HepG2 (cell line): ENCODE measurements around the gene JTB. TPM values are rescaled to one million over a fixed set of nuclear protein-coding genes. Genes with fewer than 3 reads are reported as not detected.
A peak's percentile ranks its signal among the peaks of the same experiment; 100 is the strongest.

Experiments
- AGO1 ChIP-seq: fragments of 200-400 bp; formaldehyde crosslinking; IDR thresholded peaks from 2 replicates; pipeline ENCODE4 v1.6.1; 2017; ENCODE audit warnings: mild to moderate bottlenecking, low read depth, low read length, moderate library complexity; ENCODE audit not compliant: poor library complexity, severe bottlenecking
- ASH2L ChIP-seq: fragments of 300-600, 200-600 bp; sonication (generic); IDR thresholded peaks from 2 replicates; pipeline ENCODE4 v1.7.0; 2017; ENCODE audit warnings: low read depth, mild to moderate bottlenecking, moderate library complexity, mixed read lengths, low read length; ENCODE audit not compliant: insufficient read length
- CBX1 ChIP-seq: IDR thresholded peaks from one replicate; pipeline ENCODE4 v1.6.1; 2016; ENCODE audit warnings: antibody characterized with exemption, low read depth
- EHMT2 ChIP-seq: fragments of 200-600 bp; sonication (generic); IDR thresholded peaks from 2 replicates; pipeline ENCODE4 v1.7.0; 2017; ENCODE audit warnings: antibody characterized with exemption, low read depth, low read length, borderline replicate concordance
- FOXK2 ChIP-seq: fragments of 450-650 bp; IDR thresholded peaks from 2 replicates; pipeline ENCODE4 v1.6.1; 2016
- JUNB ChIP-seq: sonication (generic); formaldehyde crosslinking; IDR thresholded peaks from 2 replicates; pipeline ENCODE4 v1.8.0; 2022; ENCODE audit warnings: missing genetic modification reagents, mild to moderate bottlenecking, borderline replicate concordance
- MIXL1 ChIP-seq: IDR thresholded peaks from 2 replicates; pipeline ENCODE4 v1.6.1; 2016
- NFIB ChIP-seq: sonication (generic); formaldehyde crosslinking; IDR thresholded peaks from 2 replicates; pipeline ENCODE4 v1.9.0; 2021; ENCODE audit warnings: missing genetic modification reagents, mild to moderate bottlenecking, borderline replicate concordance
- POLR2AphosphoS5 ChIP-seq: IDR thresholded peaks from 2 replicates; pipeline ENCODE4 v1.6.1; 2012; ENCODE audit warnings: low read depth, low read length
- SMAD1 ChIP-seq: sonication (generic); formaldehyde crosslinking; IDR thresholded peaks from 2 replicates; pipeline ENCODE4 v1.4.0; 2020; ENCODE audit warnings: missing genetic modification reagents, low read depth, mild to moderate bottlenecking, borderline replicate concordance
- SMARCE1 ChIP-seq: fragments of 450-650 bp; IDR thresholded peaks from 2 replicates; pipeline ENCODE4 v1.6.1; 2017; ENCODE audit warnings: borderline replicate concordance
- TMF1 ChIP-seq: sonication (generic); formaldehyde crosslinking; IDR thresholded peaks from 2 replicates; pipeline ENCODE4 v1.8.1; 2022; ENCODE audit warnings: low read depth, missing genetic modification reagents
- ZBTB21 ChIP-seq: sonication (generic); formaldehyde crosslinking; IDR thresholded peaks from 2 replicates; pipeline ENCODE4 v1.4.0; 2020; ENCODE audit warnings: missing genetic modification reagents
- ZFAT ChIP-seq: sonication (generic); formaldehyde crosslinking; conservative IDR thresholded peaks from 2 replicates; pipeline ENCODE4 v1.8.1; 2023; ENCODE audit warnings: missing genetic modification reagents, inconsistent platforms
- ZFP36 ChIP-seq: fragments of 150-350 bp; IDR thresholded peaks from 2 replicates; pipeline ENCODE4 v1.6.1; 2018; ENCODE audit warnings: borderline replicate concordance, low read length, low read depth; ENCODE audit not compliant: partially characterized antibody
- ZNF143 ChIP-seq: sonication (generic); formaldehyde crosslinking; IDR thresholded peaks from 2 replicates; pipeline ENCODE4 v1.4.0; 2020; ENCODE audit warnings: missing genetic modification reagents
- ZNF17 ChIP-seq: sonication (generic); formaldehyde crosslinking; IDR thresholded peaks from 2 replicates; pipeline ENCODE4 v1.5.0; 2020; ENCODE audit warnings: mild to moderate bottlenecking, missing genetic modification reagents
- ZNF557 ChIP-seq: sonication (generic); formaldehyde crosslinking; IDR thresholded peaks from 2 replicates; pipeline ENCODE4 v1.4.0; 2020; ENCODE audit warnings: missing genetic modification reagents
- ZNF567 ChIP-seq: sonication (generic); formaldehyde crosslinking; IDR thresholded peaks from 2 replicates; pipeline ENCODE4 v1.8.1; 2023; ENCODE audit warnings: mild to moderate bottlenecking, missing genetic modification reagents, borderline replicate concordance
- polyA plus RNA-seq, 8 experiments: library from polyadenylated mRNA; depleted of rRNA in 3 of 8; stranded (reverse) in 7 of 8; unstranded in 1 of 8; fragments of >200 nt; fragmentation: Illumina TruSeq in 4 of 8; extraction: Trizol in 4 of 8; gene quantifications; 2 replicates each; pipeline versions ENCODE4 v1.2.1 to v1.2.3, GENCODE V29; 2011 to 2016; ENCODE audit warnings: low read depth in 4 of 8, missing spikeins in 1 of 8, mixed read lengths in 1 of 8; ENCODE audit not compliant: insufficient read depth in 1 of 8
- total RNA-seq, 5 experiments: library from RNA; depleted of rRNA; stranded (reverse); fragments of >200 nt; fragmentation: Illumina TruSeq; extraction: Trizol; gene quantifications; 2 replicates each; pipeline ENCODE4 v1.2.3, GENCODE V29; 2016; ENCODE audit warnings: low read depth in 1 of 5
- TF ChIP-seq, protein P1 (sequence below): sonication (generic); formaldehyde crosslinking; IDR thresholded peaks from 2 replicates; pipeline ENCODE4 v1.4.0; 2020; ENCODE audit warnings: missing genetic modification reagents
- TF ChIP-seq, protein P2 (sequence below): sonication (generic); formaldehyde crosslinking; conservative IDR thresholded peaks from 2 replicates; pipeline ENCODE4 v1.4.0; 2020; ENCODE audit warnings: missing genetic modification reagents
- TF ChIP-seq, protein P3 (sequence below): IDR thresholded peaks from 2 replicates; pipeline ENCODE4 v1.6.1; 2012; ENCODE audit warnings: low read depth, low read length, improper control_type of control experiment

The JTB gene
- total and polyA plus RNA-seq, 2 of the 13 experiments (the other 11 are each of a cell fraction or from before 2014, with no cell fraction given): 96.7 to 99.2 TPM

DNA sequence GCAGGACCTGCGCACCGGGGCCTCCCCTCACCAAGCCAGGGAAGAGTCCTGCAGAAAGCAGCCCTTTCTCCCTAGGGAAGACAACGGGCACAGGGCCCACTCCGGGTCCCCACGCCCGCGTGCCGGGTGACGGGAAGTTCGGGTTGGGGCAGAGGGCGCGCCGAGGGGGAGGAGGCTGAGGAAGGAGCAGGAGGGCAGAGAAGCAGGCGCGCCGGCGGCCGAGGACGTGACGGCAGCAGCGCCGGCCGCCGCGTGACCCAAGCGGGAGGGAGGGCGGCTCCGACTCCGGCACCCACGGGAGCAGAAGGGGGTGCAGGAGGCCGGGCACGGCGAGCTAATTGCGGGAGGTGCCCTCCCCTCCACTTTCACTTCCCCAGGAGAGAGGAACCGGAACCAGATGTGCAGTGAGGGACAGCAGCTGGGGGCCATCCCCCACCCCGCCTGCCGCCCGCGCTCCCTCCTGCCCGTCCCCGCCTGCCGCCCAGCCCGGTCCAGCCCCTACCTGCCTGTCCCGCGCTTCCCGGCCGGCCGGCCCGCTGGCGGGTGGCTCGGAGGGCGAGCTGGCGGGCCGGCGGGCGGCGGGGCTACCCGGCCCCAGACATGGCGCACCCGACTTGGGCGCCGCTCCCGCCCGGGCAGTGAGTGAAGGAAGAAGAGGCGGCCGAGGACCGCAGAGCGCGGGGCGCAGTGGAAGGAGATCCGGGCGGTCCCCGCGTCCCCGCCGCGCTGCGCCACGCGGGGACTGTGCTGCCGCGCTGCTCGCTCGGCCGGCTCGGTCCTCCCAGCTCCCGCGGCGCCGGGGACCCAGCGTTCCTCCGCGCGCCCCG is 31.5 kb downstream of the JTB start (continued):
- TF ChIP-seq SMARCE1 (no peak), ZNF557 (CRISPR knock-in tag) (no peak), NFIB (CRISPR knock-in tag) (no peak), MIXL1 (no peak), ZNF567 (no peak), CBX1 (no peak), AGO1 (no peak), ZNF143 (CRISPR knock-in tag) (no peak; the same call in 1 of the 2 replicates), ASH2L (no peak), ZBTB21 (CRISPR knock-in tag) (no peak), TMF1 (peak; percentile 45; the same call in 1 of the 2 replicates), POLR2AphosphoS5 (no peak), FOXK2 (no peak), ZFAT (no peak), JUNB (CRISPR knock-in tag) (no peak), ZNF17 (CRISPR knock-in tag) (no peak), ZFP36 (no peak), EHMT2 (no peak), SMAD1 (CRISPR knock-in tag) (no peak)
- TF ChIP-seq, protein P1, sequence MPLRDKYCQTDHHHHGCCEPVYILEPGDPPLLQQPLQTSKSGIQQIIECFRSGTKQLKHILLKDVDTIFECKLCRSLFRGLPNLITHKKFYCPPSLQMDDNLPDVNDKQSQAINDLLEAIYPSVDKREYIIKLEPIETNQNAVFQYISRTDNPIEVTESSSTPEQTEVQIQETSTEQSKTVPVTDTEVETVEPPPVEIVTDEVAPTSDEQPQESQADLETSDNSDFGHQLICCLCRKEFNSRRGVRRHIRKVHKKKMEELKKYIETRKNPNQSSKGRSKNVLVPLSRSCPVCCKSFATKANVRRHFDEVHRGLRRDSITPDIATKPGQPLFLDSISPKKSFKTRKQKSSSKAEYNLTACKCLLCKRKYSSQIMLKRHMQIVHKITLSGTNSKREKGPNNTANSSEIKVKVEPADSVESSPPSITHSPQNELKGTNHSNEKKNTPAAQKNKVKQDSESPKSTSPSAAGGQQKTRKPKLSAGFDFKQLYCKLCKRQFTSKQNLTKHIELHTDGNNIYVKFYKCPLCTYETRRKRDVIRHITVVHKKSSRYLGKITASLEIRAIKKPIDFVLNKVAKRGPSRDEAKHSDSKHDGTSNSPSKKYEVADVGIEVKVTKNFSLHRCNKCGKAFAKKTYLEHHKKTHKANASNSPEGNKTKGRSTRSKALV (CRISPR knock-in tag): no peak
- TF ChIP-seq, protein P2, sequence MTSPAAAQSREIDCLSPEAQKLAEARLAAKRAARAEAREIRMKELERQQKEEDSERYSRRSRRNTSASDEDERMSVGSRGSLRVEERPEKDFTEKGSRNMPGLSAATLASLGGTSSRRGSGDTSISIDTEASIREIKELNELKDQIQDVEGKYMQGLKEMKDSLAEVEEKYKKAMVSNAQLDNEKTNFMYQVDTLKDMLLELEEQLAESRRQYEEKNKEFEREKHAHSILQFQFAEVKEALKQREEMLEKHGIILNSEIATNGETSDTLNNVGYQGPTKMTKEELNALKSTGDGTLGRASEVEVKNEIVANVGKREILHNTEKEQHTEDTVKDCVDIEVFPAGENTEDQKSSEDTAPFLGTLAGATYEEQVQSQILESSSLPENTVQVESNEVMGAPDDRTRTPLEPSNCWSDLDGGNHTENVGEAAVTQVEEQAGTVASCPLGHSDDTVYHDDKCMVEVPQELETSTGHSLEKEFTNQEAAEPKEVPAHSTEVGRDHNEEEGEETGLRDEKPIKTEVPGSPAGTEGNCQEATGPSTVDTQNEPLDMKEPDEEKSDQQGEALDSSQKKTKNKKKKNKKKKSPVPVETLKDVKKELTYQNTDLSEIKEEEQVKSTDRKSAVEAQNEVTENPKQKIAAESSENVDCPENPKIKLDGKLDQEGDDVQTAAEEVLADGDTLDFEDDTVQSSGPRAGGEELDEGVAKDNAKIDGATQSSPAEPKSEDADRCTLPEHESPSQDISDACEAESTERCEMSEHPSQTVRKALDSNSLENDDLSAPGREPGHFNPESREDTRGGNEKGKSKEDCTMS (CRISPR knock-in tag): no peak
- TF ChIP-seq, protein P3, sequence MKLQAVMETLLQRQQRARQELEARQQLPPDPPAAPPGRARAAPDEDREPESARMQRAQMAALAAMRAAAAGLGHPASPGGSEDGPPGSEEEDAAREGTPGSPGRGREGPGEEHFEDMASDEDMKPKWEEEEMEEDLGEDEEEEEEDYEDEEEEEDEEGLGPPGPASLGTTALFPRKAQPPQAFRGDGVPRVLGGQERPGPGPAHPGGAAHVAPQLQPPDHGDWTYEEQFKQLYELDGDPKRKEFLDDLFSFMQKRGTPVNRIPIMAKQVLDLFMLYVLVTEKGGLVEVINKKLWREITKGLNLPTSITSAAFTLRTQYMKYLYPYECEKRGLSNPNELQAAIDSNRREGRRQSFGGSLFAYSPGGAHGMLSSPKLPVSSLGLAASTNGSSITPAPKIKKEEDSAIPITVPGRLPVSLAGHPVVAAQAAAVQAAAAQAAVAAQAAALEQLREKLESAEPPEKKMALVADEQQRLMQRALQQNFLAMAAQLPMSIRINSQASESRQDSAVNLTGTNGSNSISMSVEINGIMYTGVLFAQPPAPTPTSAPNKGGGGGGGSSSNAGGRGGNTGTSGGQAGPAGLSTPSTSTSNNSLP: no peak
